Ascending aorta (tissue), 2 donors: ENCODE data around the gene GNB1L. TPM values are rescaled to one million over a fixed set of nuclear protein-coding genes. Genes with fewer than 3 reads are reported as not detected.

Source experiments
- DNase-seq, 2 donors: peaks; one replicate each; pipeline ENCODE4 v3.0.0-alpha.2; 2019; ENCODE audit warnings: low spot score in 2 of 2
- H3K27ac ChIP-seq, 2 donors: fragments of 200-600 bp; sonication (generic); one replicate each; pipeline ENCODE4 v1.5.1; 2016 to 2017; ENCODE audit warnings: mild to moderate bottlenecking in 1 of 2
- H3K27me3 ChIP-seq: fragments of 200-600 bp; sonication (generic); one replicate; pipeline ENCODE4 v1.5.1; 2017
- H3K36me3 ChIP-seq, 2 donors: fragments of 200-600 bp; sonication (generic); one replicate each; pipeline ENCODE4 v1.5.1; 2016
- H3K4me1 ChIP-seq, 2 donors: fragments of 200-600 bp; sonication (generic); one replicate each; pipeline ENCODE4 v1.5.1; 2016 to 2017; ENCODE audit warnings: mild to moderate bottlenecking in 1 of 2
- H3K4me3 ChIP-seq, 2 donors: fragments of 200-600 bp; sonication (generic); one replicate each; pipeline ENCODE4 v1.5.1; 2016 to 2017; ENCODE audit warnings: mild to moderate bottlenecking in 1 of 2
- H3K9me3 ChIP-seq, 2 donors: fragments of 200-600 bp; sonication (generic); one replicate each; pipeline ENCODE4 v1.5.1; 2016
- intact Hi-C: fragments of 100-400 bp; cut with DNase I; formaldehyde crosslinking; loops from one replicate; pipeline ENCODE4 v1.15.1; 2023
- total RNA-seq: library from RNA; depleted of rRNA; stranded (reverse); fragments of >200 nt; gene quantifications from one replicate; pipeline ENCODE4 v1.1.0, GENCODE V29; 2016
- TF ChIP-seq, protein P1 (sequence below), 3 experiments: fragments of 200-600 bp in 2 of 3; fragments of 450-650 bp in 1 of 3; sonication (generic) in 2 of 3; IDR thresholded peaks; one replicate each; pipeline ENCODE4 v1.5.1; 2016 to 2019; ENCODE audit warnings: antibody characterized with exemption in 3 of 3, mild to moderate bottlenecking in 1 of 3, moderate library complexity in 1 of 3

The GNB1L gene
- total RNA-seq, 1 donor from 2014 or later: 7.9 TPM

DNA sequence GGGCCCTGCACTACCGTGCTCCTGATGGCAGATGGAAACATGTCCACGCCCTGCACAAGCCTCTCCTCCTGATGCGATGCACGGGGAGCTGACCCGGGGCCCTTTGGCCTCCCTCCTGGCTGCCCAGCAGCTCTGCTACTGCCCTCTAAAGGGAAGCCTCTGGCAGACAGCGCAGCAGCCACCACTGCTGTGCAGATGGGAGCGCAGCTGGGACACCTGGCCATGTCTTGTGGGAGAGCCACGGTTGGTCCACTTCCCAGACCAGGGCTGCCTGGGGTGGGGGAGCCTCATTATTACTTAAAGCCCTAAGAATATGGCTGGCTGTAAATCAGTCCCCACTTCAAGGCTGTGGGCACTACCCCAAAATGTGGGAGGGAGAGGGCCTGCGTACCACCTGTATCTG, 55.8 kb downstream of the GNB1L start:
- H3K27ac ChIP-seq: no peak overlapping the region
- DNase-seq: no peak
- H3K4me3 ChIP-seq: no peak overlapping the region
- H3K27me3 ChIP-seq: no peaks in the 10 kb centered on the region
- no peaks in the 10 kb centered on the region for H3K36me3 ChIP-seq
- H3K4me1 ChIP-seq: no peaks in the 10 kb centered on the region
- H3K9me3 ChIP-seq: no peaks in the 10 kb centered on the region
- intact Hi-C loops: no loop called here
- TF ChIP-seq, protein P1, sequence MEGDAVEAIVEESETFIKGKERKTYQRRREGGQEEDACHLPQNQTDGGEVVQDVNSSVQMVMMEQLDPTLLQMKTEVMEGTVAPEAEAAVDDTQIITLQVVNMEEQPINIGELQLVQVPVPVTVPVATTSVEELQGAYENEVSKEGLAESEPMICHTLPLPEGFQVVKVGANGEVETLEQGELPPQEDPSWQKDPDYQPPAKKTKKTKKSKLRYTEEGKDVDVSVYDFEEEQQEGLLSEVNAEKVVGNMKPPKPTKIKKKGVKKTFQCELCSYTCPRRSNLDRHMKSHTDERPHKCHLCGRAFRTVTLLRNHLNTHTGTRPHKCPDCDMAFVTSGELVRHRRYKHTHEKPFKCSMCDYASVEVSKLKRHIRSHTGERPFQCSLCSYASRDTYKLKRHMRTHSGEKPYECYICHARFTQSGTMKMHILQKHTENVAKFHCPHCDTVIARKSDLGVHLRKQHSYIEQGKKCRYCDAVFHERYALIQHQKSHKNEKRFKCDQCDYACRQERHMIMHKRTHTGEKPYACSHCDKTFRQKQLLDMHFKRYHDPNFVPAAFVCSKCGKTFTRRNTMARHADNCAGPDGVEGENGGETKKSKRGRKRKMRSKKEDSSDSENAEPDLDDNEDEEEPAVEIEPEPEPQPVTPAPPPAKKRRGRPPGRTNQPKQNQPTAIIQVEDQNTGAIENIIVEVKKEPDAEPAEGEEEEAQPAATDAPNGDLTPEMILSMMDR (IDR thresholded peaks at IDR 0.05): no peak

GRCh38 chr22:19798003-19798665, 56.5 kb downstream of the GNB1L start:
- Histone ChIP-seq H3K27me3 (no peaks in the 10 kb centered on the region), H3K4me1 (no peaks in the 10 kb centered on the region), H3K27ac (no peak overlapping the region), H3K9me3 (no peaks in the 10 kb centered on the region), H3K36me3 (no peaks in the 10 kb centered on the region), H3K4me3 (no peak overlapping the region)
- TF ChIP-seq, protein P1 (IDR thresholded peaks at IDR 0.05): no peak
- intact Hi-C loops: no loop called here
- no peak for DNase-seq

- no peaks in the 10 kb centered on the region for H3K27me3 ChIP-seq
- no peak overlapping the region for H3K4me3 ChIP-seq
- H3K27ac ChIP-seq: no peak overlapping the region
- peaks cover 0 to 4% of the 10 kb centered on the region in 2 donors for H3K36me3 ChIP-seq
- H3K9me3 ChIP-seq: peaks cover 0 to 7% of the 10 kb centered on the region in 2 donors
- intact Hi-C loops: no loop called here
- H3K4me1 ChIP-seq: no peaks in the 10 kb centered on the region
- TF ChIP-seq, protein P1 (IDR thresholded peaks at IDR 0.05): no peak
- no peak for DNase-seq
Measured at GRCh38 chr22:19797086-19798002, 57.3 kb downstream of the GNB1L start.

DNA sequence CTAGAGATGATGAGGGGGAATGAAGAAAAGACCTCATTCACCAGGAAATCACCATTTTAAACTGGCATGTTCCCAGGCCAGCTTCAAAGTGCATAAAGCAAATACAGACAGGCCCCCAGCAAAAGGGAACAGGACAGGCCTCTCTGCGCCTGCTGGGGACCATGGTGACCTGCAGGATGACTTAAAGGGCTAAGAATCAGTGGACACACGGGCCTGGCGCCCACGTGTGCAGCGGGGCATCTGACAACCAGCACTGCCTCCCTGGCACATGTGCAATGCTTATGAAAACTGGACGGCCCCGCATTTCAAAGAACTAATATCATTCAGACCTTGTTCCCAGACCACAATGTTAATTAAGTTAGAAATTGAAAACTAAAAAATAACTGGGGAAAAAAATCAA, 58.5 kb downstream of the GNB1L start:
- peaks cover 0 to 15% of the 10 kb centered on the region in 2 donors for H3K9me3 ChIP-seq
- no peaks in the 10 kb centered on the region for H3K27me3 ChIP-seq
- H3K36me3 ChIP-seq: peaks cover 0 to 4% of the 10 kb centered on the region in 2 donors
- intact Hi-C loops: no loop called here
- TF ChIP-seq, protein P1 (IDR thresholded peaks at IDR 0.05): no peak
- DNase-seq: no peak
- no peak overlapping the region for H3K27ac ChIP-seq
- no peak overlapping the region for H3K4me3 ChIP-seq
- H3K4me1 ChIP-seq: no peaks in the 10 kb centered on the region

DNA sequence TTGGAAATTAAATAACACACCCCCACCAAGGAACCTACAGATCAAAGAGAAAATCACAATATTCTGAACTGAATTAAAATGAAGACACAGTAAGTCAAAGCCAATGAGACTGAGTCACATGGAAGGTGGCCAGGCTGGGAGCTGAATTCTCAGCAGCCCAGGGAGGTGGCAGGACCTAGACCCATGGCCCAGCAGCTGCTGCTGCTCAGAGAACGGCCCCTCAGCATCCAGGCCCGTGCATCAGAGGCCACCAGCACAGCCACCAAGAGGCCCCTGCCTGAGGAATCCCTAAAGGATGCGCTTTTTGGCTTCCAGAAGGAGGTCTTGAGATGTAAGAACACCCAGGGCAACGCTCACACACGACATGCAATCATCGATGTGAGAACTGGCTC, 59.1 kb downstream of the GNB1L start:
- Histone ChIP-seq H3K36me3 (peaks cover 0 to 4% of the 10 kb centered on the region in 2 donors), H3K27ac (no peak overlapping the region), H3K9me3 (peaks cover 0 to 15% of the 10 kb centered on the region in 2 donors), H3K4me3 (no peak overlapping the region), H3K27me3 (no peaks in the 10 kb centered on the region), H3K4me1 (no peaks in the 10 kb centered on the region)
- intact Hi-C loops: no loop called here
- no peak for DNase-seq
- TF ChIP-seq, protein P1 (IDR thresholded peaks at IDR 0.05): no peak
